Hematopoietic multipotent progenitor cell treated with erythropoietin and hydrocortisone succinate and interleukin-3 and kit ligand, for 15 days (in vitro differentiated cells): ENCODE data around the gene MINDY2.

Experiments used
- DNase-seq: peaks from one replicate; pipeline ENCODE4 v3.0.0-alpha.2; 2015; ENCODE audit warnings: low spot score

The MINDY2 gene

GRCh38 chr15:58770857-58771620, at the start of gene MINDY2:
TSS of gene MINDY2 (plus strand) at chr15:58771302. CDS start at chr15:58771396, 94 bp downstream.
- DNase-seq: peak; percentile 96

- DNase-seq: no peak
Measured at GRCh38 chr15:58724466-58724865, 46.6 kb upstream of the MINDY2 start.

GRCh38 chr15:58726867-58727266, 44.2 kb upstream of the MINDY2 start:
- no peak for DNase-seq

GRCh38 chr15:58731756-58732535, 39.2 kb upstream of the MINDY2 start:
- DNase-seq: no peak

GRCh38 chr15:58732625-58733363, 38.3 kb upstream of the MINDY2 start:
- no peak for DNase-seq

- DNase-seq: no peak
Measured at GRCh38 chr15:58734859-58735258, 36.2 kb upstream of the MINDY2 start.

GRCh38 chr15:58736018-58736643, 35.0 kb upstream of the MINDY2 start:
- no peak for DNase-seq

- no peak for DNase-seq
Measured at GRCh38 chr15:58737298-58737697, 33.8 kb upstream of the MINDY2 start.

GRCh38 chr15:58738046-58738707, 32.9 kb upstream of the MINDY2 start:
- DNase-seq: no peak

GRCh38 chr15:58740436-58740835, 30.7 kb upstream of the MINDY2 start:
- no peak for DNase-seq

- DNase-seq: no peak
Measured at GRCh38 chr15:58741032-58741431, 30.1 kb upstream of the MINDY2 start.

- DNase-seq: no peak
Measured at GRCh38 chr15:58742022-58742813, 28.9 kb upstream of the MINDY2 start.

- DNase-seq: no peak
Measured at GRCh38 chr15:58742819-58743502, 28.1 kb upstream of the MINDY2 start.

GRCh38 chr15:58746174-58746573, 24.9 kb upstream of the MINDY2 start:
- DNase-seq: no peak

GRCh38 chr15:58748040-58748851, 22.9 kb upstream of the MINDY2 start:
- peak; percentile 50 for DNase-seq

- no peak for DNase-seq
Measured at GRCh38 chr15:58748852-58749531, 22.1 kb upstream of the MINDY2 start.

GRCh38 chr15:58749532-58750337, 21.4 kb upstream of the MINDY2 start, which contains the start of gene ADAM10:
TSS of gene ADAM10 (minus strand) at chr15:58749707. CDS start at chr15:58749534, 173 bp downstream.
- peak; percentile 97 for DNase-seq

GRCh38 chr15:58752716-58753115, 18.4 kb upstream of the MINDY2 start:
- no peak for DNase-seq
